K562 (cell line): Measurements from ENCODE around the gene DNASE1L2. TPM values are rescaled to one million over a fixed set of nuclear protein-coding genes. Genes with fewer than 3 reads are reported as not detected.

Experiments used
- ARID1B ChIP-seq: fragments of 450-650 bp; IDR thresholded peaks from 2 replicates; pipeline ENCODE4 v1.6.1; 2016; ENCODE audit warnings: antibody characterized with exemption, mild to moderate bottlenecking, inconsistent platforms
- E2F3 ChIP-seq: fragments of 250-450 bp; sonication (Bioruptor Pico); IDR thresholded peaks from 2 replicates; pipeline ENCODE4 v1.4.0; 2020; ENCODE audit warnings: mild to moderate bottlenecking
- ELF4 ChIP-seq: fragments of 450-650 bp; formaldehyde crosslinking; IDR thresholded peaks from 2 replicates; pipeline ENCODE4 v1.4.0; 2022; ENCODE audit warnings: missing genetic modification characterization
- FUS ChIP-seq: fragments of 200-400 bp; formaldehyde crosslinking; optimal IDR thresholded peaks from 2 replicates; pipeline ENCODE3; 2017; ENCODE audit warnings: low read depth, low read length
- KDM1A ChIP-seq, 2 experiments: fragments of 450-650 bp; IDR thresholded peaks; 2 replicates each; pipeline ENCODE4 v1.6.1; 2016; ENCODE audit warnings: mild to moderate bottlenecking in 2 of 2
- MAX ChIP-seq: sonication (generic); formaldehyde crosslinking; IDR thresholded peaks from 2 replicates; pipeline ENCODE4 v1.9.0; 2022; ENCODE audit warnings: mild to moderate bottlenecking, missing genetic modification reagents
- OTX1 ChIP-seq: fragments of 450-650 bp; formaldehyde crosslinking; IDR thresholded peaks from 2 replicates; pipeline ENCODE4 v1.4.0; 2022; ENCODE audit warnings: mild to moderate bottlenecking
- PCBP2 ChIP-seq: fragments of 200-400 bp; formaldehyde crosslinking; IDR thresholded peaks from 2 replicates; pipeline ENCODE4 v1.6.1; 2018; ENCODE audit warnings: low read length, low read depth, mild to moderate bottlenecking, moderate library complexity; ENCODE audit not compliant: poor library complexity, severe bottlenecking
- PHB ChIP-seq: fragments of 250-450 bp; sonication (Bioruptor Pico); IDR thresholded peaks from 2 replicates; pipeline ENCODE4 v1.5.0; 2021
- PPARD ChIP-seq: fragments of 250-450 bp; sonication (Bioruptor Pico); IDR thresholded peaks from 2 replicates; pipeline ENCODE4 v1.8.0; 2022; ENCODE audit warnings: inconsistent platforms, mild to moderate bottlenecking, moderate library complexity
- RCOR1 ChIP-seq, 2 experiments: IDR thresholded peaks; 2 replicates each; pipeline ENCODE4 v1.6.1; 2012; ENCODE audit warnings: low read depth in 2 of 2, low read length in 2 of 2, borderline replicate concordance in 1 of 2, improper control_type of control experiment in 1 of 2
- SMARCB1 ChIP-seq: IDR thresholded peaks from 2 replicates; pipeline ENCODE4 v1.6.1; 2011; ENCODE audit warnings: improper control_type of control experiment, low read depth; ENCODE audit not compliant: insufficient read length
- TARDBP ChIP-seq: fragments of 450-650 bp; IDR thresholded peaks from 2 replicates; pipeline ENCODE4 v1.6.1; 2016
- TEAD4 ChIP-seq, 2 experiments: sonication (generic) in 1 of 2; formaldehyde crosslinking in 1 of 2; IDR thresholded peaks; 2 replicates each; pipeline versions ENCODE4 v1.6.1 to v1.8.0; 2012 to 2022; ENCODE audit warnings: borderline replicate concordance in 1 of 2, inconsistent platforms in 1 of 2, low read length in 1 of 2, mild to moderate bottlenecking in 1 of 2, missing genetic modification reagents in 1 of 2
- ZNF41 ChIP-seq: fragments of 250-450 bp; sonication (Bioruptor Pico); conservative IDR thresholded peaks from 2 replicates; pipeline ENCODE4 v1.4.0; 2020; ENCODE audit warnings: mild to moderate bottlenecking
- ZNF507 ChIP-seq: conservative IDR thresholded peaks from 2 replicates; pipeline ENCODE4 v1.6.1; 2017; ENCODE audit warnings: missing genetic modification characterization, missing compliant biosample characterization
- polyA plus RNA-seq, 8 experiments: library from polyadenylated mRNA; depleted of rRNA in 4 of 8; stranded (reverse) in 5 of 8; unstranded in 3 of 8; fragments of >200 nt; fragmentation: Nextera tagmentation in 2 of 8; fragmentation: Illumina TruSeq in 1 of 8; extraction: Ambion mirVana in 2 of 8; extraction: Trizol in 1 of 8; gene quantifications; 2 replicates each; pipeline versions ENCODE4 v1.2.1 to v1.2.3, GENCODE V29; 2011 to 2014; ENCODE audit warnings: inconsistent platforms in 1 of 8, missing spikeins in 1 of 8
- total RNA-seq, 7 experiments: library from RNA; depleted of rRNA in 6 of 7; stranded (reverse); fragments of >200 nt in 6 of 7; fragmentation: Illumina TruSeq in 2 of 7; extraction: Trizol in 2 of 7; gene quantifications; 2 replicates each; pipeline versions ENCODE4 v1.2.1 to v1.2.3, GENCODE V29; 2011 to 2021; ENCODE audit warnings: low replicate concordance in 1 of 7
- TF ChIP-seq, protein P1 (sequence below): fragments of 450-650 bp; IDR thresholded peaks from 2 replicates; pipeline ENCODE4 v1.6.1; 2017; ENCODE audit warnings: antibody characterized with exemption, mild to moderate bottlenecking
- TF ChIP-seq, protein P2 (sequence below), 2 experiments: fragments of 250-450 bp in 1 of 2; fragments of 450-650 bp in 1 of 2; sonication (Bioruptor Pico) in 1 of 2; IDR thresholded peaks; 2 replicates each; pipeline versions ENCODE4 v1.6.1 to v1.8.0; 2016 to 2021; ENCODE audit warnings: mild to moderate bottlenecking in 2 of 2, moderate library complexity in 2 of 2, missing compliant biosample characterization in 1 of 2, missing genetic modification characterization in 1 of 2
- TF ChIP-seq, protein P3 (sequence below): fragments of 450-650 bp; IDR thresholded peaks from 2 replicates; pipeline ENCODE4 v1.6.1; 2016; ENCODE audit warnings: low read depth, mild to moderate bottlenecking, moderate library complexity
- TF ChIP-seq, protein P4 (sequence below): sonication (generic); IDR thresholded peaks from 2 replicates; pipeline ENCODE4 v1.6.1; 2016
- TF ChIP-seq, protein P5 (sequence below): sonication (generic); formaldehyde crosslinking; IDR thresholded peaks from 2 replicates; pipeline ENCODE4 v1.5.0; 2020; ENCODE audit warnings: missing genetic modification reagents

DNASE1L2 gene
- total and polyA plus RNA-seq, 9 of the 15 experiments (the other 6 are each of a cell fraction or from before 2014, with no cell fraction given) = 0.08 to 2.7 (median 1.7) TPM; not detected in 1

- TF ChIP-seq KDM1A (IDR thresholded peaks at IDR 0.05) (no peak), SMARCB1 (no peak), MAX (peak; percentile 85), OTX1 (no peak), PHB (CRISPR knock-in tag) (0 out of 2 replicates have a peak, but pooled peaks have one; percentile 87), TARDBP (no peak), TEAD4 (IDR thresholded peaks at IDR 0.05; ENCODE audit: low read length) (no peak), TEAD4 (CRISPR knock-in tag; IDR thresholded peaks at IDR 0.05; ENCODE audit: borderline replicate concordance) (no peak), PCBP2 (no peak), PPARD (CRISPR knock-in tag) (no peak), RCOR1 (IDR thresholded peaks at IDR 0.05; ENCODE audit: borderline replicate concordance in 1 of 2, low read depth in 2 of 2, low read length in 2 of 2) (no peak; a peak in 1 of 4 replicates), E2F3 (no peak), ZNF41 (CRISPR knock-in tag) (no peak), ZNF507 (no peak), ARID1B (no peak), ELF4 (CRISPR knock-in tag) (no peak), FUS (peak; percentile 77)
- TF ChIP-seq, protein P1, sequence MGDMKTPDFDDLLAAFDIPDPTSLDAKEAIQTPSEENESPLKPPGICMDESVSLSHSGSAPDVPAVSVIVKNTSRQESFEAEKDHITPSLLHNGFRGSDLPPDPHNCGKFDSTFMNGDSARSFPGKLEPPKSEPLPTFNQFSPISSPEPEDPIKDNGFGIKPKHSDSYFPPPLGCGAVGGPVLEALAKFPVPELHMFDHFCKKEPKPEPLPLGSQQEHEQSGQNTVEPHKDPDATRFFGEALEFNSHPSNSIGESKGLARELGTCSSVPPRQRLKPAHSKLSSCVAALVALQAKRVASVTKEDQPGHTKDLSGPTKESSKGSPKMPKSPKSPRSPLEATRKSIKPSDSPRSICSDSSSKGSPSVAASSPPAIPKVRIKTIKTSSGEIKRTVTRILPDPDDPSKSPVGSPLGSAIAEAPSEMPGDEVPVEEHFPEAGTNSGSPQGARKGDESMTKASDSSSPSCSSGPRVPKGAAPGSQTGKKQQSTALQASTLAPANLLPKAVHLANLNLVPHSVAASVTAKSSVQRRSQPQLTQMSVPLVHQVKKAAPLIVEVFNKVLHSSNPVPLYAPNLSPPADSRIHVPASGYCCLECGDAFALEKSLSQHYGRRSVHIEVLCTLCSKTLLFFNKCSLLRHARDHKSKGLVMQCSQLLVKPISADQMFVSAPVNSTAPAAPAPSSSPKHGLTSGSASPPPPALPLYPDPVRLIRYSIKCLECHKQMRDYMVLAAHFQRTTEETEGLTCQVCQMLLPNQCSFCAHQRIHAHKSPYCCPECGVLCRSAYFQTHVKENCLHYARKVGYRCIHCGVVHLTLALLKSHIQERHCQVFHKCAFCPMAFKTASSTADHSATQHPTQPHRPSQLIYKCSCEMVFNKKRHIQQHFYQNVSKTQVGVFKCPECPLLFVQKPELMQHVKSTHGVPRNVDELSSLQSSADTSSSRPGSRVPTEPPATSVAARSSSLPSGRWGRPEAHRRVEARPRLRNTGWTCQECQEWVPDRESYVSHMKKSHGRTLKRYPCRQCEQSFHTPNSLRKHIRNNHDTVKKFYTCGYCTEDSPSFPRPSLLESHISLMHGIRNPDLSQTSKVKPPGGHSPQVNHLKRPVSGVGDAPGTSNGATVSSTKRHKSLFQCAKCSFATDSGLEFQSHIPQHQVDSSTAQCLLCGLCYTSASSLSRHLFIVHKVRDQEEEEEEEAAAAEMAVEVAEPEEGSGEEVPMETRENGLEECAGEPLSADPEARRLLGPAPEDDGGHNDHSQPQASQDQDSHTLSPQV = no peak
- TF ChIP-seq, protein P2, sequence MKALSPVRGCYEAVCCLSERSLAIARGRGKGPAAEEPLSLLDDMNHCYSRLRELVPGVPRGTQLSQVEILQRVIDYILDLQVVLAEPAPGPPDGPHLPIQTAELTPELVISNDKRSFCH (CRISPR knock-in tag; IDR thresholded peaks at IDR 0.05) = no peak
- TF ChIP-seq, protein P2 (tag; IDR thresholded peaks at IDR 0.05) = no peak
- TF ChIP-seq, protein P3, sequence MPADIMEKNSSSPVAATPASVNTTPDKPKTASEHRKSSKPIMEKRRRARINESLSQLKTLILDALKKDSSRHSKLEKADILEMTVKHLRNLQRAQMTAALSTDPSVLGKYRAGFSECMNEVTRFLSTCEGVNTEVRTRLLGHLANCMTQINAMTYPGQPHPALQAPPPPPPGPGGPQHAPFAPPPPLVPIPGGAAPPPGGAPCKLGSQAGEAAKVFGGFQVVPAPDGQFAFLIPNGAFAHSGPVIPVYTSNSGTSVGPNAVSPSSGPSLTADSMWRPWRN = no peak
- TF ChIP-seq, protein P4, sequence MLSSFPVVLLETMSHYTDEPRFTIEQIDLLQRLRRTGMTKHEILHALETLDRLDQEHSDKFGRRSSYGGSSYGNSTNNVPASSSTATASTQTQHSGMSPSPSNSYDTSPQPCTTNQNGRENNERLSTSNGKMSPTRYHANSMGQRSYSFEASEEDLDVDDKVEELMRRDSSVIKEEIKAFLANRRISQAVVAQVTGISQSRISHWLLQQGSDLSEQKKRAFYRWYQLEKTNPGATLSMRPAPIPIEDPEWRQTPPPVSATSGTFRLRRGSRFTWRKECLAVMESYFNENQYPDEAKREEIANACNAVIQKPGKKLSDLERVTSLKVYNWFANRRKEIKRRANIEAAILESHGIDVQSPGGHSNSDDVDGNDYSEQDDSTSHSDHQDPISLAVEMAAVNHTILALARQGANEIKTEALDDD = no peak
- TF ChIP-seq, protein P5, sequence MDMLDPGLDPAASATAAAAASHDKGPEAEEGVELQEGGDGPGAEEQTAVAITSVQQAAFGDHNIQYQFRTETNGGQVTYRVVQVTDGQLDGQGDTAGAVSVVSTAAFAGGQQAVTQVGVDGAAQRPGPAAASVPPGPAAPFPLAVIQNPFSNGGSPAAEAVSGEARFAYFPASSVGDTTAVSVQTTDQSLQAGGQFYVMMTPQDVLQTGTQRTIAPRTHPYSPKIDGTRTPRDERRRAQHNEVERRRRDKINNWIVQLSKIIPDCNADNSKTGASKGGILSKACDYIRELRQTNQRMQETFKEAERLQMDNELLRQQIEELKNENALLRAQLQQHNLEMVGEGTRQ = no peak
Measured at GRCh38 chr16:2223221-2223941, 12.9 kb upstream of the DNASE1L2 start, which contains the start of gene E4F1 (continued).
